ENCODE results near the gene TAF11L6.
"Not testable (repeated sequence)": the region's sequence is repeated elsewhere in the genome, so short reads cannot be mapped to it uniquely, and the experiment has no call there.

Gene TAF11L6

GRCh38 chr5:17528369-17528768 lies at the start of gene TAF11L6:
Gene TAF11L6 (plus strand): TSS chr5:17528669.
- DNase-seq, result not testable (repeated sequence)

- no peak for DNase-seq
These were observed 47.1 kb upstream of the TAF11L6 start for GRCh38 chr5:17481378-17481777.

GRCh38 chr5:17482790-17483189 lies 45.7 kb upstream of the TAF11L6 start:
- no peak for DNase-seq

- not testable (repeated sequence) for DNase-seq
These were observed 41.9 kb upstream of the TAF11L6 start for GRCh38 chr5:17486464-17487173.

- DNase-seq, result no peak
These were observed 41.3 kb upstream of the TAF11L6 start for GRCh38 chr5:17487174-17487512.

GRCh38 chr5:17491257-17491656 lies 37.2 kb upstream of the TAF11L6 start:
- not testable (repeated sequence) for DNase-seq

GRCh38 chr5:17492770-17493169 lies 35.7 kb upstream of the TAF11L6 start:
- DNase-seq, result no peak

GRCh38 chr5:17497446-17497845 lies 31.0 kb upstream of the TAF11L6 start:
- no peak for DNase-seq

- DNase-seq, result not testable (repeated sequence)
These were observed 30.5 kb upstream of the TAF11L6 start, which contains the start of gene TAF11L2 for GRCh38 chr5:17497931-17498330. Gene TAF11L2 (plus strand): TSS chr5:17498231.

- no peak for DNase-seq
These were observed 16.6 kb upstream of the TAF11L6 start for GRCh38 chr5:17511775-17512325.

GRCh38 chr5:17517526-17517925 lies 10.9 kb upstream of the TAF11L6 start:
- DNase-seq, result not testable (repeated sequence)

GRCh38 chr5:17518067-17518466 lies 10.4 kb upstream of the TAF11L6 start, which contains the start of gene TAF11L3:
Gene TAF11L3 (plus strand): TSS chr5:17518367.
- DNase-seq, result not testable (repeated sequence)

GRCh38 chr5:17519508-17519907 lies 9.0 kb upstream of the TAF11L6 start:
- DNase-seq, result not testable (repeated sequence)

GRCh38 chr5:17521501-17521900 lies 7.0 kb upstream of the TAF11L6 start, which contains the start of gene TAF11L4:
Gene TAF11L4 (plus strand): TSS chr5:17521801.
- DNase-seq, result not testable (repeated sequence)

- DNase-seq, result not testable (repeated sequence)
These were observed 3.5 kb upstream of the TAF11L6 start, which contains the start of gene TAF11L5 for GRCh38 chr5:17524935-17525334. Gene TAF11L5 (plus strand): TSS chr5:17525235.

- DNase-seq, result not testable (repeated sequence)
These were observed 2.0 kb upstream of the TAF11L6 start for GRCh38 chr5:17526504-17526903.
